ENCODE measurements around the gene PCDHGC4.

PCDHGC4 gene

DNA sequence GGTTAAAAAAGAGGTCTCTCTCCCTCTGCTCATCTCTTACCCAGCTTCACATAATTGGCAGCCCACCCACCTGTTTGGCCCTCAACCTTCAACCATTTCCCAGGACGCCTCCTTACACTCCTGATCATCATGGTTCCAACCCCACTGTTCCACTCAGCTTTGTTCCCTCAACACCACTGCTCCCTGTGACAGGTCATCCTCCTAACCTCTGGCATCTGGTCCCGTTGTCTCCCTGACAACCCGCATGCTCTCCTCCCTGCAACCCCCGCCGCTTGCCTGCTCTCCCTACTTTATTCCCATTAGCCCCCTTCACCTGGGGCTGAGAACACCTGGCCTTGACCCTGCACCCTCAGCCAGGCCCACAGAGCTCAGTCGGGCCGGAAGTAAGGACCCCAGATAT lies 16.9 kb downstream of the PCDHGC4 start:
- H3K27ac ChIP-seq = no peak overlapping the region
- no peak for TF ChIP-seq ZFX (IDR thresholded peaks at IDR 0.05)
- TF ChIP-seq, protein P1, sequence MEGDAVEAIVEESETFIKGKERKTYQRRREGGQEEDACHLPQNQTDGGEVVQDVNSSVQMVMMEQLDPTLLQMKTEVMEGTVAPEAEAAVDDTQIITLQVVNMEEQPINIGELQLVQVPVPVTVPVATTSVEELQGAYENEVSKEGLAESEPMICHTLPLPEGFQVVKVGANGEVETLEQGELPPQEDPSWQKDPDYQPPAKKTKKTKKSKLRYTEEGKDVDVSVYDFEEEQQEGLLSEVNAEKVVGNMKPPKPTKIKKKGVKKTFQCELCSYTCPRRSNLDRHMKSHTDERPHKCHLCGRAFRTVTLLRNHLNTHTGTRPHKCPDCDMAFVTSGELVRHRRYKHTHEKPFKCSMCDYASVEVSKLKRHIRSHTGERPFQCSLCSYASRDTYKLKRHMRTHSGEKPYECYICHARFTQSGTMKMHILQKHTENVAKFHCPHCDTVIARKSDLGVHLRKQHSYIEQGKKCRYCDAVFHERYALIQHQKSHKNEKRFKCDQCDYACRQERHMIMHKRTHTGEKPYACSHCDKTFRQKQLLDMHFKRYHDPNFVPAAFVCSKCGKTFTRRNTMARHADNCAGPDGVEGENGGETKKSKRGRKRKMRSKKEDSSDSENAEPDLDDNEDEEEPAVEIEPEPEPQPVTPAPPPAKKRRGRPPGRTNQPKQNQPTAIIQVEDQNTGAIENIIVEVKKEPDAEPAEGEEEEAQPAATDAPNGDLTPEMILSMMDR (conservative IDR thresholded peaks at IDR 0.05) = no peak

DNA sequence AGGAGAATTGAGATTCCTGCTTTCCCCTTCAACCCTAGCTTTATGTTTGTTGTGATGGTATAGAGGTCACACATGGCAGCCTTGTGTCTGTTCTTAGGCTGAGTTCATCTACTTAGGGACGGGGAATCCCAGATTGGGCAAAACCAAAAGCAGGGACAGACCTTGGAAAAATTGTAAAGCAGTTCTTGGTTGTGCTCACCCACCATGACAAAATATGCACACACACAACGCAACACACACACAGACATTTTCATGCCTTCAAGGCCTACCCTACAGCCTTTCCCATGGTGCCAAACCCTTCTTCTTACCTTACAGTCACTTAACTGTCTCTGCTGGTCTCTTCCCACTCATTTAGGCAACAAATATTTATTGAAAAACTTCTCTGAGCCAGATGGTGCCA lies 18.9 kb downstream of the PCDHGC4 start:
- no peak overlapping the region for H3K27ac ChIP-seq
- TF ChIP-seq, protein P1 (conservative IDR thresholded peaks at IDR 0.05) = no peak
- TF ChIP-seq ZFX (IDR thresholded peaks at IDR 0.05) = no peak

GRCh38 chr5:141504216-141504615 lies 19.4 kb downstream of the PCDHGC4 start:
- no peak overlapping the region for H3K27ac ChIP-seq
- no peak for TF ChIP-seq ZFX (IDR thresholded peaks at IDR 0.05)
- TF ChIP-seq, protein P1 (conservative IDR thresholded peaks at IDR 0.05) = no peak

- H3K27ac ChIP-seq = no peak overlapping the region
- TF ChIP-seq, protein P1 (conservative IDR thresholded peaks at IDR 0.05) = no peak
- no peak for TF ChIP-seq ZFX (IDR thresholded peaks at IDR 0.05)
Observed at GRCh38 chr5:141506381-141507155, 21.7 kb downstream of the PCDHGC4 start.

- no peak for TF ChIP-seq ZFX (IDR thresholded peaks at IDR 0.05)
- TF ChIP-seq, protein P1 (conservative IDR thresholded peaks at IDR 0.05) = no peak
- no peak overlapping the region for H3K27ac ChIP-seq
Observed at GRCh38 chr5:141507387-141508091, 22.7 kb downstream of the PCDHGC4 start.

GRCh38 chr5:141508440-141508797 lies 23.6 kb downstream of the PCDHGC4 start:
- TF ChIP-seq, protein P1 (conservative IDR thresholded peaks at IDR 0.05) = no peak
- TF ChIP-seq ZFX (IDR thresholded peaks at IDR 0.05) = no peak
- H3K27ac ChIP-seq = no peak overlapping the region
